ENCODE measurements around the gene RXRA.

- TF ChIP-seq POLR2AphosphoS5 (IDR thresholded peaks at IDR 0.05) = no peak
- TF ChIP-seq RAD21 (conservative IDR thresholded peaks at IDR 0.05) = no peak
- no peak for TF ChIP-seq EP300 (conservative IDR thresholded peaks at IDR 0.05; ENCODE audit: poor library complexity, severe bottlenecking)
- TF ChIP-seq CTCF (IDR thresholded peaks at IDR 0.05; ENCODE audit: poor library complexity, severe bottlenecking) = no peak
- TF ChIP-seq EZH2 (IDR thresholded peaks at IDR 0.05; ENCODE audit: borderline replicate concordance, insufficient read depth, low read length, poor library complexity, severe bottlenecking) = no peak
- TF ChIP-seq REST (IDR thresholded peaks at IDR 0.05; ENCODE audit: borderline replicate concordance) = no peak
- TF ChIP-seq SMC3 (conservative IDR thresholded peaks at IDR 0.05; ENCODE audit: poor library complexity) = no peak
- no peak for TF ChIP-seq TAF1 (IDR thresholded peaks at IDR 0.05; ENCODE audit: low read depth)
Measured at GRCh38 chr9:134391319-134392231, 65.3 kb downstream of the RXRA start.
